ENCODE results near the gene WNT6. TPM values are rescaled to one million over a fixed set of nuclear protein-coding genes. Genes with fewer than 3 reads are reported as not detected.

The WNT6 gene
- total and polyA plus RNA-seq, 2 of the 8 experiments (the other 6 are each of a cell fraction or from before 2014, with no cell fraction given) = not detected

DNA sequence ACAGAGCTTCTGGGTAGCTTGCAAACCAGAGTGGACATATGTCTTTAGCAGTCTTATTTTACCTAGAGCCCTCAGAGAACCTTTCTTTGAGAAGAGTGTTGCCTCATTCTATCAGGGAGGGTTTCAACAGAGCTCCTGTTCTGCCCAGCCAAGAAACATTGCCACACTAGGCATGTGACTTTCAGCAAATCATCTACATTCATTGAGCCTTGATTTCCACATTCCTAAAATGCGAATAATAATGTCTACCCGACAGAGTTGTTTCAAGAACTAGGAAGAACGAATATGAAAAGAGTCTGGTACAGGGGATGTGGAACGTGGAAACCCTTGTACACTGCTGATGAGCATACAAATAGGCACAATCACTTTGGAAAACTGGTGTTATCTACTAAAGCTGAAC lies 20.2 kb upstream of the WNT6 start:
- no peak overlapping the region for H3K18ac ChIP-seq (ENCODE audit: extremely low read depth, low read length)
- H4K91ac ChIP-seq (replicated peaks; ENCODE audit: insufficient read length, low read length) = no peak overlapping the region
- H2AFZ ChIP-seq (ENCODE audit: low read length) = no peak overlapping the region
- WGBS, 2 experiments (ENCODE audit: extremely low coverage in 1 of 2, insufficient coverage in 1 of 2, insufficient read length in 1 of 2, insufficient replicate concordance in 2 of 2, low coverage in 1 of 2, low lambda C conversion rate in 2 of 2, missing lambda C conversion rate in 1 of 2) = 87% methylated on average over 4 of the region's 4 CpGs; no CpG with 5 or more reads in 1 of the 2 experiments
- H4K5ac ChIP-seq (ENCODE audit: insufficient read length, low read depth, low read length) = no peak overlapping the region
- peaks cover 0 to 3% (median 0%) of the 10 kb centered on the region in 4 experiments; a peak in 1 of 7 replicates for H3K4me1 ChIP-seq (replicated peaks in 1 of 4; ENCODE audit: control insufficient read depth in 3 of 4, insufficient read depth in 4 of 4, low read length in 3 of 4)
- no peak overlapping the region for H3K9ac ChIP-seq (replicated peaks in 1 of 4; ENCODE audit: extremely low read depth in 1 of 4, low read depth in 3 of 4, low read length in 3 of 4)
- no peak overlapping the region for H2AK5ac ChIP-seq (ENCODE audit: low read depth, low read length)
- H4K20me1 ChIP-seq (replicated peaks in 1 of 2; ENCODE audit: control insufficient read depth in 1 of 2, insufficient read depth in 2 of 2, low read length in 2 of 2) = no peaks in the 10 kb centered on the region
- ChIA-PET CTCF (ENCODE audit: partially characterized antibody) (interaction anchor here (0.6 to 2.8 kb wide), 6 partner anchors 9 to 118 kb away, joined by 3 to 15 read pairs (median 3); no protein-coding TSS in a partner anchor), POLR2A (ENCODE audit: partially characterized antibody) (no interaction called here)
- H2BK120ac ChIP-seq (replicated peaks; ENCODE audit: low read depth, low read length) = no peak overlapping the region
- no peak overlapping the region for H3K4ac ChIP-seq (replicated peaks; ENCODE audit: insufficient read length, low read depth, low read length)
- DNase-seq (ENCODE audit: low read depth in 1 of 2, low spot score in 2 of 2) (no peak), FAIRE-seq (no peak)
- no peak overlapping the region for H3K27ac ChIP-seq (ENCODE audit: low read depth, low read length)
- no peak overlapping the region for H4K8ac ChIP-seq (ENCODE audit: extremely low read depth, insufficient read depth, low read length)
- no peak for TF ChIP-seq CHD2 (IDR thresholded peaks at IDR 0.05; ENCODE audit: low read length)
- no peak for TF ChIP-seq CEBPB (IDR thresholded peaks at IDR 0.05; ENCODE audit: low read depth, low read length)
- TF ChIP-seq YY1 (IDR thresholded peaks at IDR 0.05; ENCODE audit: low read depth, low read length) = no peak
- no peak for TF ChIP-seq TCF12 (IDR thresholded peaks at IDR 0.05; ENCODE audit: low read depth, low read length)
- TF ChIP-seq RNF2 (IDR thresholded peaks at IDR 0.05; ENCODE audit: borderline replicate concordance, low read depth, low read length, missing control alignments, poor library complexity, severe bottlenecking) = no peak
- no peak overlapping the region for H2BK15ac ChIP-seq (ENCODE audit: low read length)
- H2BK20ac ChIP-seq (ENCODE audit: low read length) = no peak overlapping the region
- H3K56ac ChIP-seq (replicated peaks; ENCODE audit: insufficient read length, low read depth, low read length) = no peak overlapping the region
- no peak overlapping the region for H3K4me3 ChIP-seq (ENCODE audit: extremely low read depth in 1 of 4, insufficient read depth in 2 of 4, low read depth in 3 of 4, low read length in 4 of 4)
- no peaks in the 10 kb centered on the region for H3K23me2 ChIP-seq (ENCODE audit: low read depth, low read length)
- no peak overlapping the region for H2BK5ac ChIP-seq (ENCODE audit: low read depth, low read length)
- H3K23ac ChIP-seq (ENCODE audit: insufficient read length) = no peak overlapping the region
- no peak overlapping the region for H3K14ac ChIP-seq (ENCODE audit: insufficient read length)
- no peak overlapping the region for H2BK12ac ChIP-seq (ENCODE audit: low read depth, low read length)
- no peak overlapping the region for H3K4me2 ChIP-seq (ENCODE audit: insufficient read depth in 1 of 2, low read depth in 2 of 2, low read length in 2 of 2)
- H3K36me3 ChIP-seq (ENCODE audit: control insufficient read depth in 2 of 4, insufficient read depth in 4 of 4, low read length in 3 of 4) = no peaks in the 10 kb centered on the region
- H3K79me1 ChIP-seq (ENCODE audit: low read depth, low read length) = no peaks in the 10 kb centered on the region
- H3K79me2 ChIP-seq (ENCODE audit: control insufficient read depth in 1 of 2, insufficient read depth in 2 of 2, low read length in 2 of 2) = no peaks in the 10 kb centered on the region
- H3K27me3 ChIP-seq (replicated peaks in 1 of 4; ENCODE audit: control insufficient read depth in 3 of 4, extremely low read depth in 1 of 4, insufficient read depth in 3 of 4, low read length in 3 of 4) = no peaks in the 10 kb centered on the region; a peak in 1 of 7 replicates
- H3K9me3 ChIP-seq (ENCODE audit: insufficient read depth in 2 of 2, low read depth in 1 of 2, low read length in 1 of 2) = no peaks in the 10 kb centered on the region
